Activated T-cell treated with anti-CD3 and anti-CD28 coated beads for 24 hours (primary cell): ENCODE results near the gene EGFLAM.
"Not testable (repeated sequence)": the region's sequence is repeated elsewhere in the genome, so short reads cannot be mapped to it uniquely, and the experiment has no call there.

Experiments
- DNase-seq: peaks from one replicate; pipeline ENCODE4 v3.0.0-alpha.2; 2020; ENCODE audit warnings: low read depth

Gene EGFLAM

DNA sequence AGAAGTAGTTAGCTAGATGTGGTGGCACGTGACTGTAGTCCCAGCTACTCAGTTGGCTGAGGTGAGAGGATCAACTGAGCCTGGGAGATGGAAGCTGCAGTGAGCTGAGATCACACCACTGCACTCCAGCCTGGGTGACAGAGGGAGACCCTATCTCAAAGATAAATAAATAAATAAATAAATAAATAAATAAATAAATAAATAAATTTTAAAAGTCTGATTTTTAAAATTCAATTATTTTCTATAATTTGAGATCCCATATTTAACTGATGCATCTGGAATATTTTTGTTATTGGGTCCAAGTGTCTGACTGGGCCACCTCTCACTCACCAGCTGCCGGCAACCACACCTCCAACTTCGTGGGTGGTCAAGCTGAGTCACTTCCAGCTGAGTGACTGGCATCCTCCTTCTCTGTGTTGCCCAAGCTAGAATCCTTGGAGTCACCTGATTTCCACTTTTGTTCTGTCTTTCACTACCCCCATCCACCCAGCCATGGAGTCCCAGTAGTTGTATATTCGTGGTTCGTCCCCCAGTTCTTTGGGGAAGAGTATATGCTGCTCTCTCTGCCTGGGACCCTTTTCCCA is 70.9 kb downstream of the EGFLAM start:
- no peak for DNase-seq

DNA sequence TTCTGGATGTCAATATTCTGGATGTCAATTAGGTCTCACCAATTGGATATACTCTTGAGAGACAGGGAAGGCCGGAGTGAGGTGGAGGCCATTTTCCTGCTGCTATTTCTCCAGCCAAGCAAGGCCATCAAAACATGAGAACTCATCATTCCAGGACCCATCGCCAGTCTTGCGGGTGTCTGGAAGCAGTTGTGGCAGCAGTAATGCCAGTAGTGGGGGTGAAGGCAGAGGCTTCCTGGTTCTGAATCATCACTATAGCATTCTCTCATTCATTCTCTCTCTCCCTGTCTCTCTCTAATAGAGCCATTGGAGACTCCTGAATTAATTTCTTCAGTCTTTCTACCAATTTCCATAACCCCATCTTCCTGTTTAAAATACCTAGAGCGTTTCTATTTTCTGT is 71.8 kb downstream of the EGFLAM start:
- DNase-seq: no peak

DNA sequence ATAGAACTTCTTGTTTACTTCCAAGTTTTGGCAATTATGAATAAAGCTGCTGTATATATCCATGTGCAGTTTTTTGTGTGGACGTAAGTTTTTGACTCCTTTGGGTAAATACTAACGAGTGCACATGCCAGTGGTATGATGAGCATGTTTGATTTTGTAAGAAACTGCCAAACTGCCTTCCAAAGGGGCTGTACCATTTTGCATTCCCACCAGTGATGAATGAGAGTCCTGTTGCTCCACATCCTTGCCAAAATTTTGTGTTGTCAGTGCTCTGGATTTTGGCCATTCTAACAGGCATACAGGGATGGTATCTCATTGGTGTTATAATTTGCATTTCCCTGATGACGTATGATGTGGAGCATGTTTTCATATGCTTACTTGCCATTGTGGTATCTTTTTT is 73.5 kb downstream of the EGFLAM start:
- no peak for DNase-seq

DNA sequence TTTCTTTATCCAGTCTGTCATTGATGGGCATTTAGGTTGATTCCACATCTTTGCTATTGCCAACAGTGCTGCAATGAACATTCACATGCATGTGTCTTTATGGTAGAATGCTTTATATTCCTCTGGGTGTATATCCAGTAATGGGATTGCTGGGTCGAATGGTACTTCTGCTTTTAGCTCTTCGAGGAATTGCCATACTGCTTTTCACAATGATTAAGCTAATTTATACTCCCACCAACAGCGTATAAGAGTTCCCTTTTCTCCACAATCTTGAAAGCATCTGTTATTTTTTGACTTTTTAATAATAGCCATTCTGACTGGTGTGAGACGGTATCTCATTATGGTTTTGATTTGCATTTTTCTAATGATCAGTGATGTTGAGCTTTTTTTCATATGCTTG is 74.8 kb downstream of the EGFLAM start:
- DNase-seq: not testable (repeated sequence)

DNA sequence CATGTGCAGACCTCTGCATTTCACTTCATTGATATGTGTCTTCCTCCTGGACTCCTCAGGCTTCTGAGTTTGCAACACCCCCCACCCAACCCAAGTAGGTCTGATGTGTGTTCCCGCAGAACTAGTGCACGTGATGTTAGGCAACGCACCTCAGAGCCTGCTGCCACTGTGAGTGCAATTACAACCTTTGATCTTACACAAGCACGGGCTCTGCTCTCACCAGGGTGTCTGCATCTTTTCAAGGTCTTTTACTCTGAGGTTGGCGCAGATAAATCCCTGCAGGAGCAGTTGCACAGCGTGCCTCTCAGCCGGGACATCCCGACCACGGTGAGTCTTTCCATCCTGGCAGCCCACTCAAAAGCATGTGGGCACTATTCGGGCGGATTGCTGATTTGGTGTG is 80.1 kb downstream of the EGFLAM start:
- no peak for DNase-seq

DNA sequence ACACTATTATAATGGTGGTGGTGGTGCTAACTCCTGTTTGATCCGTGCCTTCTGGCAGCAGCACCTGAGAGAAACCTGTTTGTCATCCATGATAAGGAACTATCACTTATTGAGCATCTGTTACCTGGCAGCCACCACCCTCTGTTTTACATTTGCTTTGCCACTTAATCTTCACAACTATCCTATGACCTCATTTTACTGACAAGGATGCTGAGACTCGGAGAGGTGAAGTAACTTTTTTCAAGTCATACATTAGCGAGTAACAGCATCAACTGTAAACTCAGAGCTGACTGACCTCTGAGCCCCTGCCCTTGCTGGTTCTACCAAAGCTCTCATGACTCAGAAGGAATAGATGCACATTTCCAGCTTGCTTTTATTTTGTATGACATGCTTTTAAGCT is 81.1 kb downstream of the EGFLAM start:
- DNase-seq: no peak

DNA sequence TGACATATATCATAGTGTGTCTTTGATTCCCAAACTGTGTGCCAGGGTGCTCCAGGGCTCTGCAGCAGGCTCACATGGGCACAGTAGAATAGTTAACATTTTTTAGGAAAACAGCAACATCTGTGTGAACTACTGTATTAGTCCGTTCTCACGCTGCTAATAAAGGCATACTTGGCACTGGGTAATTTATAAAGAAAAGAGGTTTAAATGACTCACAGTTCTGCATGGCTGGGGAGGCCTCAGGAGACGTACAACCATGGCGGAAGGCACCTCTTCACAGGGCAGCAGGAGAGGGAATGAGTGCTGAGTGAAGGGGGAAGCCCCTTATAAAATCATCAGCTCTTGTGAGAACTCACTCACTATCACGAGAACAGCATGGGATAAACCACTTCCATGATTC is 82.7 kb downstream of the EGFLAM start:
- DNase-seq: no peak

DNA sequence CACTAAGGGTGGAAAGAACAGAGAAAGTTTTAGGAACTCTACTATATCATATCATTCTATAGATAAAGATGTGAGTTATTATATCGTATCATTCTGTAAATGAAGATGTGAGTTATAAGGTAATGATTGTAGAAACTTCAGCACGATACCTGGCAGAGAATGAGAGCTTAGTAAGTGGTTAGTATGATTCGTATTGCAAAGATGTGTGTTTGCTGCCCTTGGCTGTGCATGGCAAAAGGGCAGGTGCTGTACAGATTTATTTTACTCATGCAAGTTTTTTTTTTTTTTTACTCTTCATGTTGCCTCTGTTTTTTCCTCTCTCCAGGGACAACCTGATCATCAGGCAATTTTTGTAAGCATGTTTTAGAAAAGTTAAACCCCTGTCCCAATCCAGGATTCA is 83.3 kb downstream of the EGFLAM start:
- DNase-seq: no peak

DNA sequence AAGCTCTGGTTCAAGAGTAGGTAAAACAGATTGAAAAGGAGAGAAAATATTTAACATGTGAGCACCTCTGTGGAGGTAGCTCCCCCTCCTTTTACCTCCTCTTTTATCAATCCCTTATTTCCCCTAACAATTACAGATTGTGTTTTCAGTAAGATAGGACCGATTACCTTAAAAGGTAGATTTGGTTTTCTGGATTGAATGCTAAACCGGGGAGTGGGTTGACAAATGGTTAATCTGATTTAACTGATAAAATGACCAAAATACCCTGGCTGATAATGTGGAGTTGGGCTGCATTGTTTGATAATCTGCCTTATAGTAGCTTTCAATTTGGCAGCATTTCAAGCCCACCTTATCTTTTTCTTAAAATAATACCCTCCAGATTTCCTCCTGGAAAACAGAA is 83.9 kb downstream of the EGFLAM start:
- DNase-seq: no peak

DNA sequence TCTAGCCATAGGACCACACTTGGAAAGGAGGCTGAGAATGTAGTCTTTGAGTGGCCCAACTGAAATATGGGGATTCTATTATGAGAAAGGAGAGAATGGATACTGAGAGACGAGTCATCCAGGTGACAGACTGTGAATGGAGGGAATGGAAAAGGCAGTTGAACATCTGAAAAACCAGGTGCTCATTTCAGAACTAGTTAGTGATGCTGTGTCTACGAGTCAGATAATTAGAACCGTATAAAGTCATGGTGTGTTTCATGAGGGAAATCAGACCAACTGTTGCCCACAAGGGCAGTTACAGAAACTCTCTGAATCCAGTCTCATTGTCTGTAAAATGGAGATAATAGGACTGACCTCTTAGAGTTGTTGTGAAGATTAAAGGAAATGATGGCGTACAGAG is 86.5 kb downstream of the EGFLAM start:
- DNase-seq: no peak

DNA sequence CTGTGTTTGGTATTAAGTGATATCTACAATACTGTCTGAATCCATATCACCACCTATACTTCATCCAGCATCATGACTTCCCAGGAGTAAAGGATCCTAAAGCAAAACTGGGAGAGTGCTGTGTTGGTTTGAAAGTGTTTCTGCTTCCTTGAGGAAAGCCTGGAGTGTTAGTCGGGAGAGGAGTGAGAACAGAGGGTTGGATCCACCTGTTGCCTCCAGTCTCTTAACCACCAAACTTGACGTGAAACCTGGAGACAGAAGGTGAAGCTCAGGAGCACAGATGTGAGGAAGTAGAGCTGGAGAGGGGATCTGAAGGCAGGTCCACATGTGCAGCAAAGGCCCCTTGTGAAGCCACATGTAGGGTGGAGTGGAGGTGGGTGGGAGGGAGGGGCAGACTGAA is 88.2 kb downstream of the EGFLAM start:
- no peak for DNase-seq

DNA sequence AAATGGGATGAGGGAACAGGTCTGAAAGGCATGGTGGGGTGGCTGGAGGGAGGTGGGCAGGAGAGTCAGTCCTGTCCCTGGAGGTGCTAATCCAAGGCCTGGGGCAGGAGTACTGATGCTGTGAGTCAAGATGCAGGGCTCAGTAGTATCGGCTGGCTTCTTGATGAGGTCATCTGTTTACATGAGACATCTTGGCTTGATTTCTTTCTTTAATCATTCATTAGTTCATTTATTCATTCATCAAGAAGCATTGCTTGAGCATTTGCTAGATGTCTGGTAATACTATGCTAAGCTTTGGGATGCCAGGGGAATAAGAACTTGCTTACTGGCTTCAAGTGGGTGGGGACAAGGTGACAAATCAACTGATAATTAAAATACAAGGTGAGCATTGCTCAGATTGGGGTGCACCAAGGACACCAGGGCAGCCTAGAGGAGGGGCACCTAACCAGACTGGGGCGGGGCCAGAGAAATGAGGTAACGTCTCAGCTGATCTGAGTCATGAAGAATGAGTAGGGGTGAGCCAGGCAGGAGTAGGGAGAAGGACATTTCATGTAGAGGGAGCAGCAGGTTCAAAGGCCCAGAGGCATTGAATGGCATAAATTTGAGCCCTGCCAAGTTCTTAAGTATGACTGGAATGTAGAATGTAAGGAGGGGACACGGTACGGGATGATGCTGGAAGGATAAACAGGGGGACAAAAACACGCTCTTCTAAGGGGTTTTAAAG is 88.8 kb downstream of the EGFLAM start:
- DNase-seq: no peak

DNA sequence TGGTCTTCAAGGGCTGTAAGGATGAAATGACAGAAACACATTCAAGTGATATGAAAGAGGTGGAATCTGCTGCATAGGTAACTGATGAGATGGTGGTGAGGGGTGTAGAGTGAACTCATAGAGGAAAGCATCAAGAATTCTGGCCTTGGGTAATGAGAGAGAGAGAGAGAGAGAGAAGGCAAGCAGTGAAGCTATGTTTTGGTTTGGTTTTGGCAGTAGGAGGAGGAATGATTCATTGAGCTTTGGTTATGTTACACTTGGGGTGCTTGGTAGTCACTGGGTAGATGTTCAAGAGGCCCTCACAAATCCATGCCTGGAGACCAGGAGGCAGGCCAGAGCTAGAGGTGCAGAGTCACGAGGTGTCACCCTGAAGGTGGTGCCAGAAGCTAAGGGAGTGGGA is 89.5 kb downstream of the EGFLAM start:
- no peak for DNase-seq

DNA sequence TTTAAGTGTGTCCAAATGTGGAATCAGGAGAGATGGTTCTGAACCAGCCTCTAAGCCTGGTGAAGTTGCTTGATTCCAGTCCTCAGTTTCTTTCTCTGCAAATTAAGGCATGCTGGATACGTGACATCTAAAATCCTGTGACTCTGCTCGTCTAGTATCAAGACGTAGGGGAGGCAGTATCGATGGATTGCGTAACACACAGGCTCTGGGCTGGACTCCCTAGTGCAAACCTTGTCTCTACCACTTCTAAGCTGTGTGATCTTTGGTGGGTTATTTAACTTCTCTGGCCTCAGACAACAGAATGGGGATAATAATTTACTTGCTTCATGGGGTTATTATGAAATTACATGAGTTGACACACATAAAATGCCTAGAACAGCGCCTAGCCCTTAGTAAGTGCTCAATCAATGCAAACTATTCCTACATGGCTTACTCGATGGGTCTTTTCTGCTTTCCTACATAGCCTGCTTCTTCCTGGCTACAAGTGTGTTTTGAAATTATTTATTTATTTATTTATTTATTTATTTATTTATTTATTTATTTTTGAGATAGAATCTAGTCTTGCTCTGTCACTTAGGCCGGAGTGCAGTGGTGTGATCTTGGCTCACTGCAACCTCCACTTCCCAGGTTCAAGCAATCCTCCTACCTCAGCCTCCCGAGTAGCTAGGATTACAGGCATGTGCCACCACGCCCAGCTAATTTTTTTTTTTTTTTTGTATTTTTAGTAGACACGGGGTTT is 102.1 kb downstream of the EGFLAM start:
- no peak for DNase-seq

DNA sequence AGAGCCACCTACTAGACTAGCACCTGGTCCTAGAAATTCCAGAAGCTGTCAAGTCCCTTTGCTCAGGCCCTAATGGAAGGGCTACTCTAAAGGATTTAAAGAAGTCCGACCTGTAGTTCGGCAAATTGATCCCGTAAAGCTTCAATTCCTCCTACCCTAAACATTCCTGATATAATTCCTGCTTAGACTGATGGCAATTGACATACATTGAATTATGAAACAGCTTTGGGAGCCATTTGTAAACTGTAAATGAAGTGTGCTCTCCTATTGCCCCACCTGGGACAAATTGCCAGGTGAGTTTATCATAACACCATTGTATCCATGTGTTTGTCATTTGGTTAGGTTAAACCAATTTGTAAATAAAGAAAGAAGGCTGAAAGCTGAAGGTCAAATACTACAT is 104.4 kb downstream of the EGFLAM start:
- no peak for DNase-seq

DNA sequence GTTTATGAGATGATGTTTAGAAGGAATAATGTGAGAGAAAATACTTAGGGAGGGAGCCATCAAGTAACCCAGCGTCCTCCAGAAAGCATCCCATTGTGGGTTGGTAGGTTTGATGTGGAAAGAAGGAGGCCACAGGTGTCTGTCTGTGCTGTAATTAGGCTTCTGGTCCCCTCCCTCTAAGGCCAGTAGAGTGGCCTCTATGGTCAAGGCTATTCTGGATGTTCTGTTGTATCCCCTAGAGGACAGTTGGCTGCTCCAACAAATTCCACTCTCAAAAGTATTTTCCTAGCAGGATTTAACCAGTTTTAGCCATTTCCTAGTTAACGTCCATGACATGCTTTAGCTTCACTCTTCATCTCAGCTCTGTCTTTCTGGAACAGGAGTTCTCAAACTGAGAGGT is 106.5 kb downstream of the EGFLAM start:
- no peak for DNase-seq

DNA sequence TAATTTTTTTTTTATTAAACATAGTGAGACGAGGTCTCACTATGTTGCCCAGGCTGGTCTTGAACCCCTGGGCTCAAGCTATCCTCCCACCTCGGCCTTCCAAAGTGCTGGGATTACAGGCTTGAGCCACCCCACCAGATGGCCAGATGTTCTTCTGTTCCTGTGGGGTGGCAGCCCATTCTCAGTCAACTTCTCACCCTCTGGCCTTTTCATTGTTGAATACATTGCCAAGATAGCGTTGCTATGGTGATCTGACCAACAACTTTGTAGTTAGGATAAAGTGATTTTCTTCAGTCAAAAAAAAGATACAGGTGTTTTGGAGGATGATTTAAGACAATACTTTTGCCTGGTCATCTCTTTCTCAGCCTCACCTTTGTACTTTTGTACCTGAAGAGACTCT is 109.1 kb downstream of the EGFLAM start:
- DNase-seq: no peak

DNA sequence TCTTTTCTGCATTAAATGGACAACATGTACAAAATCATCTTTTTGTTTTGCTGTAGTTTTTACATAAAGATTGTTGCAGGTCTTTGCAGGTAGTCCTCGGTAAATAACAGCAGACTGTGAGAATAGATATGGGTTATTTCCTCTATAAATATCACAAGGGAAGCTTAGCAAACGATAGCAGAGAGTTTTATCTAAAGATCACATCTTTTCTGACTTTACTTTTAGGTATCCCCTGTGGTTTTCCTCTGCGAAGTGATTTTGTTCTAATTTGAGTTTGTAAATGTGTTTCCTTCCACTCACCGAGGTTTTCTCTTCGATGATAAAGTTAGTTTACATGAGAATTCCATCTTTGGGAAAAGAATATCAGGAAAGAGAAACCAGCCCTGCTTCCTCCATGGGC is 109.6 kb downstream of the EGFLAM start:
- no peak for DNase-seq

DNA sequence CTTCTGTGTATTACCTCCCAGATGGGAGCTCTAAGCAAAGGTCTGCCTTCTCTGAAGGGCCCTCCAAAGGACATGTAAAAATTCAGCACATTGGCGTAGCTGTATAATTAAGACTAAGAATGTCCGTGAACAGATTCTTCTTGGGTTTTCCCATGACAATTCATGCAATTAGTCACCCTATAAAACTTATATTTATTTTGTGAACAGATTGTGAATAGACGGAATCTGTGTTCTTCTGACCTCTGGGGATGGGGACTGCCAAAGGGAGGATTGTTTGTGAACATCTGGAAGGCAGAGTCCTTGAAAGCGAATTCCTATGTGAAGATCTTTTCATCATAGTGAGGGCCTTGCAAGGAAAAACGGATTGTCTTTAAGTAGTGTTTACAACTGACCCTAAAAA is 111.3 kb downstream of the EGFLAM start:
- no peak for DNase-seq

DNA sequence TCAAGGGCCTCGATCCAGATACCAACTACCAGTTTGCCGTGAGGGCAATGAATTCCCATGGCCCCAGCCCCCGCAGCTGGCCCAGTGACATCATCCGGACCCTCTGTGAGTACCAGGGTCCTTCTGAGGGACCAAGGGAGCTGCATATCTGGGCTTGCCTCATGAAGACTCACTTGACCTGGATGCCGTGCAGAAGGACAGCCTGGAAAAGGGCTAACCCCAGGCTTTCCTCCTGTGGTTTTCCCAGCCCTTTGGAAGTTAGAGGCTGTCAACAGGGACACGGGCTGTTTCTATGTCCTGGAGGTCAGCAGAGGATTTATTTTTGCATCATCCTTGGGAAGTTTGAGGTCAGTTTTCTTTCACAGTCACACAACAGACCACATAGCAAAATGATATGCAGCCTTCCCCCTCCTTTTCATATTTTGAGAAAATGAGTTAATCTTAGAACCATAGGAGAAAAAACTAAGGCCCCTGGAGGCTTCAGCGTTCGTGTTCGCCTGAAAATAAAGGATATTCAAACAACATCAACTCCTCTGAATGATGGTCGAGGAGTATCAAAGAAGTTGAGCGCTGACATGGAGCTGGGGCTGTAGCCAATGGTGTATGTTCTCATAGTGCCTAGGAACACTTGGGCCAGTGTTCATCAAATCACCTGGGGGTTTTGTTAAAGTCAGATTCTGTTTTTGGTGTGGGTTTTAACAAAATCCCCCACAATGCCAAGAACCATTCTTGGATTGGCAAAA is 112.2 kb downstream of the EGFLAM start:
- no peak for DNase-seq

DNA sequence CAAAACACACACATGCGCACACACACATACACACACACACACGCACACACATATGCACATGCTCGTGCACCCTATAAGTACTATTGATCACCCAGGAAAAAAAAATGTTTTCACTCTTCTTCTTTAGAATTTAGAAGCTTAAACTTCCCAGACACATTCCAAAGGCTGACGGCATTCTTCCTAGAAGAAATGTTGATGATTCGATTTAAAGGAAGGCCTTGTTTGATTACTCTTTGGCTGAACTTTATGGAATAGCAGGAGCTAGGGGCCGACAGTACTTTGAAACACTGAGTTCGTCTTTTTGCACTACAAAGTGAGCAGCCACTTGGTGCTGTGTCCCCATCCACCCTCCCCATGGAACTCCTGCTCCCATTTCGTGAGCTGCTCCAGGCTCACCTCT is 113.2 kb downstream of the EGFLAM start:
- DNase-seq: no peak

DNA sequence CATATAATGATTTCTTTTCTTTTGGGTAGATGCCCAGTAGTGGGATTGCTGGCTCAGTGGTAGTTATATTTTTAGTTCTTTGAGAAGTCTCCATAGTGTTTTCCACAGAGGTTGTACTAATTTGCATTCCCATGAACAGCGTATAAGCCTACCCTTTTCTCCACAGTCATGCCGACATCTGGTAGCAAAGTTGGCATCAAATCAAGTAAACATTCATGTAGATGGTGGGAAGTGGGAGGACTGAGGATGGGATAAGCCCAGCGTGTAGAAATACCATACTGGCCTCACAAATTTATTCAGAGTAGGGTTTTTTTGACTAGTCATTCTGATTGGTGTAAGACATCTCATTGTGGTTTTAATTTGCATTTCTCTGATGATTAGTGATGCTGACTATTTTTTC is 115.4 kb downstream of the EGFLAM start:
- DNase-seq: no peak

DNA sequence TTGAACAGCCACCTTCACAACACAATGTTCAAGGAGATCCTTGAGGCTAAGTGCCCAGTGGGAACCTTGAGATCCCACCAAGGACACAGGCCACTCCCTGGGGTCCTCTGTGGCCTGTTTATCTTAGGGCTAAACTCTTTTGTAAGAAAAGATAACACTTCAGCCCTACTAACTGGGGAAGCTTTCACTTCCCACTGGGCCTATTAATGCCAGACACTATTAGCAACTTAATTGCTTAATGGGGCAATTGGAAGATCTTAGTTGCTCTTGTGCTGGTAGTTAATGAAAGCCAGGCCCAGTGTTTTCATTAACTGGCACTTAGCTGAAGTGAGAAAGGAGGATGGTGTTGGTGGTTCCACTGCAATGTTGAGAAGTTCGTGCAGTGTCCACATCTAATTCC is 117.1 kb downstream of the EGFLAM start:
- DNase-seq: no peak
